ENCODE data around the gene RFPL4A.
A peak's percentile ranks its signal among the peaks of the same experiment; 100 is the strongest.

The RFPL4A gene

DNA sequence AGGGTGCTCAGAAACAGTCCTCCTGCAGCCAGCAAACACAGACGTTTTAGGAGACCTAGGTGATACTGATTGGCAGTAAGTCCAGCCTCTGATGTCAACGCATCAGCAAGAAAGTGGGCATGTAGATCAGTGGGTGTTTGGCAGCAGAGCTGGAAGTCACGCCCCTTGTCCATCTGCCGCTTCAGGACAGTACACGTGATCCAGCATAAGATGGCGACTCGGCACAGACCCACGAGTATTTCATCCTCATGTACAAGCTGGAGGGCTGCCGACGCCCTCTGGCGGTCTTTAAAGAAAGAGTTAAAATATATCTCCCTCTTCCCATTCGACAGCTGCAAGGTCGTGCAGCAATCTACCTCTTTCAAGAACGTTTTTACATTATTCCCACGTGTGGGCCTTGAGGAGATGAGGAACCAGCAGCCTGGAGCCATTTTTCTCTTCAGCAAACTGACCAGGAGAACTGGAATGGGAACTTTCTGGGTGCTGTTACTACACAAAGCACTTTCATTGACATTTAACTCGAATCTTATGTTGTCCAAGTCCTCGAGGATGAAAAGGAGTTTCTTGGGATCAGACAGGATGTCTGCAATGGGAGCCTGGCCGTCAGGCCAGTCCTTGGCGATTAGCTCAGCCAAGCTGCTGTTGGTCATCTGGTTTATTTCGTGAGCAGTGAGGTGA lies 50.6 kb downstream of the RFPL4A start:
- DNase-seq, result peak; percentile 72 to 83

DNA sequence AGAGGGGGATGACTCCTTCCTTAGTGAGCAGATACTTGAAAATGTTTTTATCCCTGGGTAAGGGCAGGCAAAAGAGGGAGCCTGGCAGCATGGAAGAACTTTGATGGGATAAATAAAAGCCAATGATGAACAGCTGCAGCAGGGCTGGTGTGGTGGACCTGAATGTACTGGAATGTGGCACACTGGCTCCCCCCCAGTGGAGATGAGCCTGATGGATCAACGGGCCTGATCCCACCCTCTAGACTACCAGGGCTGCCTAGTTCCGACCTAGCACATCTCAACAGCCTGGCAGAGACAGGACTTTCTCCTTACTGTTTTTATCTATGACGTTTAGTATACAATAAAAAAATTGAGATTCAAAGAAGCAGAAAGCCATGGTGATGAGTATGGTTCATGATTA lies 52.4 kb downstream of the RFPL4A start:
- DNase-seq, result no peak

DNA sequence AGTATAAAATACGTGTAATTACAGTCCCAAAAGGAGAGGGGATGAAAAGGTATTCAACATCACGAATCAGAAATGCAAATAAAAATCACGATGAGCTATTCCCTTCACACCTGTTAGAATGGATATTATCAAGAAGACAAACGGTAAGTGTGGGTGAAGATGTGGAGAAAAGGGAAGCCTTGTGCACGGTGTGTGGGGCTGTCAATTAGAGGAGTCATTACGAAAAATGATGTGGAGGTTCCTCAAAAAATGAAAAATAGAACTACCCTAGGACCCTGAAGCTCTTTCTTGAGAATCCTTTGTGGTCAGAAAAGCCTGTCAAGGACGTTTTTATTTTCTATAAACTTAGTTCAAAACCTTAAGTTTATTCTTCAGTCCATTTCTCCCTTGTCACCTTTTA lies 53.6 kb downstream of the RFPL4A start:
- no peak for DNase-seq
